WTC11 (cell line): ENCODE measurements around the gene ZBTB34. TPM values are rescaled to one million over a fixed set of nuclear protein-coding genes. Genes with fewer than 3 reads are reported as not detected.

Source experiments
- ATAC-seq: fragments of 200-7000 bp; cut with Tn5 transposase; 2 replicates; pipeline ENCODE4 v1.10.0; 2021; ENCODE audit warnings: mild to moderate bottlenecking, moderate library complexity
- CTCF ChIA-PET: fragments of 300-600 bp; sonication (Branson Sonifier 250); formaldehyde crosslinking; loops from one replicate; lab custom pipeline; 2021; ENCODE audit warnings: antibody characterized with exemption; lab: Charles Lee
- POLR2A ChIA-PET: fragments of 350-600 bp; sonication (Branson Sonifier 250); formaldehyde crosslinking; loops from one replicate; lab custom pipeline; 2021; ENCODE audit warnings: antibody characterized with exemption; lab: Charles Lee
- DNase-seq: peaks from one replicate; pipeline ENCODE4 v3.0.0; 2021; ENCODE audit warnings: low spot score
- H3K27ac Mint-ChIP-seq: 2 replicates; pipeline ENCODE4 v1.8.0; 2021; ENCODE audit warnings: mixed read lengths
- H3K27me3 Mint-ChIP-seq: 2 replicates; pipeline ENCODE4 v1.8.0; 2021; ENCODE audit warnings: low read depth, mild to moderate bottlenecking, moderate library complexity, mixed read lengths
- H3K36me3 Mint-ChIP-seq: 2 replicates; pipeline ENCODE4 v1.8.0; 2021; ENCODE audit warnings: mixed read lengths
- H3K4me1 Mint-ChIP-seq: 2 replicates; pipeline ENCODE4 v1.8.0; 2022; ENCODE audit warnings: mixed read lengths
- H3K4me3 Mint-ChIP-seq: 2 replicates; pipeline ENCODE4 v1.8.0; 2021; ENCODE audit warnings: mild to moderate bottlenecking, moderate library complexity, mixed read lengths
- H3K9me3 Mint-ChIP-seq: 2 replicates; pipeline ENCODE4 v1.8.0; 2021; ENCODE audit warnings: mixed read lengths
- AR ChIP-seq: fragments of 250-450 bp; sonication (Bioruptor Pico); IDR thresholded peaks from 2 replicates; pipeline ENCODE4 v1.9.0; 2021; ENCODE audit warnings: mild to moderate bottlenecking
- ATF3 ChIP-seq: sonication (generic); formaldehyde crosslinking; conservative IDR thresholded peaks from 2 replicates; pipeline ENCODE4 v1.8.1; 2022; ENCODE audit warnings: mild to moderate bottlenecking, missing genetic modification reagents
- ATF6 ChIP-seq: sonication (generic); formaldehyde crosslinking; IDR thresholded peaks from 2 replicates; pipeline ENCODE4 v1.8.1; 2023; ENCODE audit warnings: mild to moderate bottlenecking, missing genetic modification reagents
- CREM ChIP-seq: sonication (generic); formaldehyde crosslinking; IDR thresholded peaks from 2 replicates; pipeline ENCODE4 v1.8.1; 2022; ENCODE audit warnings: mild to moderate bottlenecking, missing genetic modification reagents, moderate library complexity
- E2F5 ChIP-seq: sonication (generic); formaldehyde crosslinking; IDR thresholded peaks from 2 replicates; pipeline ENCODE4 v1.8.1; 2022; ENCODE audit warnings: mild to moderate bottlenecking, moderate library complexity, missing genetic modification reagents
- ELF4 ChIP-seq: sonication (generic); formaldehyde crosslinking; IDR thresholded peaks from 2 replicates; pipeline ENCODE4 v1.8.1; 2022; ENCODE audit warnings: low read depth, mild to moderate bottlenecking, moderate library complexity, missing genetic modification reagents
- FOXJ3 ChIP-seq: sonication (generic); formaldehyde crosslinking; IDR thresholded peaks from 2 replicates; pipeline ENCODE4 v1.9.0; 2021; ENCODE audit warnings: missing genetic modification reagents, mild to moderate bottlenecking, borderline replicate concordance
- FOXK1 ChIP-seq: sonication (generic); formaldehyde crosslinking; IDR thresholded peaks from 2 replicates; pipeline ENCODE4 v1.8.0; 2022; ENCODE audit warnings: mild to moderate bottlenecking, moderate library complexity, missing genetic modification reagents
- HMGA2 ChIP-seq: fragments of 250-450 bp; sonication (Bioruptor Pico); IDR thresholded peaks from 2 replicates; pipeline ENCODE4 v1.4.0; 2021; ENCODE audit warnings: mild to moderate bottlenecking, moderate library complexity
- MYBL2 ChIP-seq: sonication (generic); formaldehyde crosslinking; IDR thresholded peaks from 2 replicates; pipeline ENCODE4 v1.8.1; 2023; ENCODE audit warnings: mild to moderate bottlenecking, moderate library complexity, missing genetic modification reagents
- NFE2L1 ChIP-seq: sonication (generic); formaldehyde crosslinking; IDR thresholded peaks from 2 replicates; pipeline ENCODE4 v1.8.1; 2023; ENCODE audit warnings: missing genetic modification reagents
- PREB ChIP-seq: sonication (generic); formaldehyde crosslinking; IDR thresholded peaks from 2 replicates; pipeline ENCODE4 v1.8.1; 2022; ENCODE audit warnings: mild to moderate bottlenecking, missing genetic modification reagents, moderate library complexity, borderline replicate concordance
- STAT6 ChIP-seq: sonication (generic); formaldehyde crosslinking; conservative IDR thresholded peaks from 2 replicates; pipeline ENCODE4 v1.8.1; 2023; ENCODE audit warnings: mild to moderate bottlenecking, low read depth, missing genetic modification reagents, moderate library complexity
- TEAD1 ChIP-seq: sonication (generic); formaldehyde crosslinking; IDR thresholded peaks from 2 replicates; pipeline ENCODE4 v1.8.0; 2022; ENCODE audit warnings: mild to moderate bottlenecking, missing genetic modification reagents
- USF2 ChIP-seq: sonication (generic); formaldehyde crosslinking; IDR thresholded peaks from 2 replicates; pipeline ENCODE4 v1.8.1; 2023; ENCODE audit warnings: mild to moderate bottlenecking, missing genetic modification reagents, moderate library complexity
- ZMAT4 ChIP-seq: fragments of 250-450 bp; sonication (Bioruptor Pico); IDR thresholded peaks from 2 replicates; pipeline ENCODE4 v1.9.0; 2021; ENCODE audit warnings: mild to moderate bottlenecking
- ZNF138 ChIP-seq: sonication (generic); formaldehyde crosslinking; conservative IDR thresholded peaks from 2 replicates; pipeline ENCODE4 v1.8.1; 2022; ENCODE audit warnings: mild to moderate bottlenecking, moderate library complexity, missing genetic modification reagents
- ZNF423 ChIP-seq: fragments of 250-450 bp; sonication (Bioruptor Pico); IDR thresholded peaks from 2 replicates; pipeline ENCODE4 v2.1.2; 2022; ENCODE audit warnings: mild to moderate bottlenecking, moderate library complexity
- total RNA-seq: library from RNA; stranded (reverse); gene quantifications from 3 replicates; pipeline ENCODE4 v1.2.3, GENCODE V29; 2021

Gene ZBTB34
- total RNA-seq, 1 experiment from 2014 or later = 18.4 TPM

GRCh38 chr9:126916909-126917308 is 56.5 kb downstream of the ZBTB34 start:
- Mint-ChIP-seq H3K27ac (peak overlapping the region; percentile 70; the same call in 1 of the 2 replicates), H3K9me3 (no peaks in the 10 kb centered on the region), H3K27me3 (peaks cover 26% of the 10 kb centered on the region), H3K4me3 (peak overlapping the region; percentile 42; the same call in 1 of the 2 replicates), H3K4me1 (peaks cover 28% of the 10 kb centered on the region), H3K36me3 (no peaks in the 10 kb centered on the region)
- peak; percentile 19 for ATAC-seq
- no peak for TF ChIP-seq FOXK1 (CRISPR knock-in tag)
- no peak for TF ChIP-seq HMGA2
- DNase-seq = peak; percentile 34
- CTCF ChIA-PET = interaction anchor here (1.1 to 4.2 kb wide), 7 partner anchors 10 to 212 kb away, joined by 3 to 21 read pairs (median 5); no protein-coding TSS in a partner anchor
- POLR2A ChIA-PET = interaction anchor here (0.8 kb wide), 1 partner anchor 31 kb away, joined by 3 read pairs; no protein-coding TSS in a partner anchor

- H3K27me3 Mint-ChIP-seq = peaks cover 3% of the 10 kb centered on the region
- no peak overlapping the region for H3K27ac Mint-ChIP-seq
- no peak overlapping the region for H3K4me3 Mint-ChIP-seq
- no peaks in the 10 kb centered on the region for H3K9me3 Mint-ChIP-seq
- H3K36me3 Mint-ChIP-seq = no peaks in the 10 kb centered on the region
- no peak for TF ChIP-seq ZNF423 (CRISPR knock-in tag)
- TF ChIP-seq ATF3 = no peak
- no peak for TF ChIP-seq NFE2L1 (CRISPR knock-in tag)
- no peak for TF ChIP-seq E2F5 (CRISPR knock-in tag)
- no peak for TF ChIP-seq ZMAT4
- TF ChIP-seq ATF6 = no peak
- no peak for TF ChIP-seq ELF4 (CRISPR knock-in tag)
- no peak for TF ChIP-seq USF2 (CRISPR knock-in tag)
- no peak for TF ChIP-seq MYBL2 (CRISPR knock-in tag)
- DNase-seq (no peak), ATAC-seq (no peak)
- CTCF ChIA-PET = no interaction called here
- POLR2A ChIA-PET = no interaction called here
- peaks cover 24% of the 10 kb centered on the region for H3K4me1 Mint-ChIP-seq
Observed at GRCh38 chr9:126919193-126919592, 58.8 kb downstream of the ZBTB34 start.

- ATAC-seq (no peak), DNase-seq (no peak)
- Mint-ChIP-seq H3K4me3 (no peak overlapping the region), H3K36me3 (no peaks in the 10 kb centered on the region), H3K9me3 (0 out of 2 replicates have a peak, but pooled peaks cover 3% of the 10 kb centered on the region), H3K27ac (no peak overlapping the region), H3K4me1 (no peaks in the 10 kb centered on the region), H3K27me3 (no peaks in the 10 kb centered on the region; the same call in 1 of the 2 replicates)
- POLR2A ChIA-PET = interaction anchor here (0.6 kb wide), 1 partner anchor 81 kb away, joined by 5 read pairs; no protein-coding TSS in a partner anchor
- CTCF ChIA-PET = interaction anchor here (0.9 kb wide), 1 partner anchor 269 kb away, joined by 4 read pairs; no protein-coding TSS in a partner anchor
- no peak for TF ChIP-seq ATF3
- TF ChIP-seq AR (CRISPR knock-in tag) = no peak
- no peak for TF ChIP-seq TEAD1 (CRISPR knock-in tag)
- TF ChIP-seq STAT6 (CRISPR knock-in tag) = no peak
- no peak for TF ChIP-seq FOXJ3 (CRISPR knock-in tag)
- TF ChIP-seq CREM = no peak
- no peak for TF ChIP-seq PREB (CRISPR knock-in tag)
- TF ChIP-seq ZNF138 = no peak
- no peak for TF ChIP-seq USF2 (CRISPR knock-in tag)
Observed at GRCh38 chr9:126925876-126926275, 65.4 kb downstream of the ZBTB34 start.
